Hypothalamus (tissue), 51 donors: ENCODE data around the gene RRP15.

Experiments used
- DNase-seq, 51 donors: peaks; one replicate each; lab custom pipeline; 2025; lab: John Stamatoyannopoulos, UW

RRP15 gene

DNA sequence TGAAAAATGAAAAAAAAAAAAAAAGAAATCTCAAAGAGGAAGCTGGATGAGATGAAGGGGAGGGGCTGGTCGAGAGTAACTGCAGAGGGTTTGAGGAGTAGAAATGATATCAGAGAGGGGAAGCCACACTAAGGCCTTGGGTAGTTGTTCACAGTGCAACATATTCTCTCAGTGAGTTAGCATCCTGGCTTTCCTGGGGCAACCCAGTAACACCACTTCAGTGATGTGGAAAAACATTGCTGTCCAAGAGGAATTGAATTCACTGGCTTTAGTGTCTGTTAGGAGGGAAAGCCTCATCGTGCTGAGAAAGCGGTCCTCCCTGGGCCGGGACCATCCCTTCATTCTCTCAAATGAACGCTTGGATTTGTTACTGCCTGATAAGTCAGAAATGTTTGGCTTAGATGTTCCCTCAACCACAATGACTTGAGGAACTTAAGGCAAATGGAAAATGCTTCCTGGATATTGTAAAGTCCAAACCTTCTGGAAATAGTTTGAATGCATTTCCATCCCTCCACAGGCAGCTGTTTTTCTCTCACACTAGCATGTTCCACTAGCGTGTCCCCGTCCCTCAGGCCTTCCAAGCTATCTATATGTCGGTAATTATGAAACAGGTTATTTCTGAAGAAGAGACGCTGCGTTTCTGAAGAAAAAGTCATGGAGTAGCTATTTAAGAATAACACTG, 72.3 kb downstream of the RRP15 start:
- DNase-seq: no peak

- no peak for DNase-seq
Observed at GRCh38 chr1:218357893-218358232, 72.8 kb downstream of the RRP15 start.

DNA sequence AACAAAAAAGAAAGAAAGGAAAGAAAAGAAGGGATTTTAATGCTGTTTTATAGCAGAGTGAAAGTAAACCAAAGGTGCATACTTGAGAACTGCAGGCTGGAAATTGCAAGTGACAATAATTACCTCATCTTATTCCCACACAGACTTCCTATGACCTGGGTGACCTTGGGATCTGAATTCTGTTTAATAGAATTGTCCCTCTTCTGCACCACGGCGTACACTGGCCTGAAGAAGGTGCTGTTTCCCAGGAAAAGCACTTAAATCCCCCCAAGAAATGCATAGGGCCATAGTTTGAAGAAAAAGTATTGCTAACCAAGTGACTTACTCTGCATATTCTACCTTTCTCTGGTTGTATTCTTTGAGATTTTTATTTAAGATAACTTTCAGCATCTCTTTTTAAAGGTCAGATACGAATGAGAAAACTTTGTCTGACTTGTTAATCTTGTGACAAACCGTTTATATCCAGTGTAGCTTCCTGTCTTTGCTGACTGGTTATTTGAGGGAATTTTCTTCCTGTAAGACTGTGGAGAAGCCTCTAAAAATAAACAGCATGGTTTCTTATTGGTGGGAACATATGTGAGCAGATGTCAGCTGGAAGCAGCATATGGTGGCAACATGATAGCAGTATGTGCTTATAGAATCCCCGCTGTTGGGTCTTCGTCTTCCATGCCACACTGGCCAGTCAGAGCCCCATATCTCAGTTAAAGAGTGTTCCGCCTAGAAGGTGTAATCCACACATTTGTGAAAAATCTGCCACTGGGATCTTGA, 76.4 kb downstream of the RRP15 start:
- DNase-seq: no peak

DNA sequence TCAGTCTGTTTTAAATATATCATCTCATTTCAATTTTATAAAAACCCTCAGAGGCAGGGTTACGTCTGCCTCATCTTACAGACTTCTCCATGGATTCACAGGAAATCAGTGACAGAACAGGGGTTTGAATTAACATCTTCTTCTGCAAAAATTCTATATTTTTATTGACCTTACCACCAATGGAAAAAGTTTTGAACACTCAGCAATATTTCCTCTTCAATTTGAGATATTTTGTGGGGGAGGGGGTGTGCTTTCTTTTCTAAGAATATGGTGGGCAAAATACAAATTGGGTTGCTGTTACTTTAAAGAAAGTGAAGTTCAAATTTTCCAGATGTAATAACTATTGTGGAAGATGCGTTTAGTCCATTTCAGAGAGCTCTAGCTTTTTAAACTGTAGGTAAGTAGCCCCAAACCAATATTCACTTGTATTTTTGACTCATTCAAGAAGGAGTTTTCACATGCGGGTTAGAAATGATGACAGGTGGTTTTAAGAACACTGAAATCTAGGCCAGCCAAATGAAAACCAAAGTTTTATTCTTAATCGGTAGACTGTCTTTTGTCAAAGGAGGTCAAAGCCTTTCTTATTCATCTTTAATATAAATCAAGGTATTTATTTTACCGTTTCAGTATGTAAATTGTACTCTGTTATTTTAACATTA, 77.5 kb downstream of the RRP15 start:
- DNase-seq: no peak

DNA sequence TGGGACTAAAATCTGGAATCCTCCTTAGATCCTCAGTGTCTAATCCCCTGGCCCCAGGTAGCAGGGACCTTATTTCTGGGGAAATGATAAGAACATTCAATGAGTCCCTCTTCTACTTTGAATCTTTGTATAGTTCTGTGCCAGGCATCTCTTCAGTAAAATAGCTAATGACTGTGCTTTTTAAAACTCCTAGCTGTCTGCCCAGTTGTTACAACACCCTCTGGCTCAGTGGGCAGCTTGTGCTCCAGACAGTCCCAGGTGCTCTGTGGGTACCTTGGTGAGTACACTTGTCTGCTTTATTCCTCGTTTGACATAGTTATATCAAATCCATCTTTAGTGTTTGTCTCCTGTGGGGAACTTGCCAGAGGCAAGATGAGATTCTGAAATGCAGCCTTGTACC, 78.0 kb downstream of the RRP15 start:
- DNase-seq: no peak

DNA sequence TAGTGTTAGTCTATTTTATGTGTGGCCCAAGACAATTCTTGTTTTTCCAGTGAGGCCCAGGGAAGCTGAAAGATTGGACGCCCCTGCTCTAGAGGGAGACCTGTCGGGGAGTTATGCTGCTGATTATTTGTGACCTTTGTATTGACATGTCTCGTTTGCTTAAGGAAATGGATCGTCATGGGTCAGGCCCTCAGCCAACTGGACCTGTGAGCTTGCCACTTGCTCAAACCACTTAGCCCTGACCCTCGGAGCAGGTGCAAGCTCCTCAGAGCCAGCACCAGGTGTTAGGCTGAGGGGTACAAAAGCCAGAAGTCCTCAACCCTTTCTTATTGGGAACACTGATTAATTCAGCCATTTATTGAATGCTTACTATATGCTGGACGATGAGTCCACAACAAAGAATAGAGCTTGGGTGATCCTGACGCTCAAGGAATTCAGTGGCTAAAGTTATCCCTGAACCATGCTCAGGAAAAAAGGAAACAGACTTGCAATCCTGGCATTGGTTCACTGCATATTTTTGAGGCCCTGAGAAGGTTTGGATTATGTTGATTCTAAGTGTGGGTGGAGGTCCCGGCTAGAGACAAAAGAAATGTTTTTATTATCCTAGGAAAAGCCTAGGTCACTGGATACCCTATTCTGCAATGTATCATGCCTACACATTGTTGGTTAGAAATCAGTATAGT, 79.1 kb downstream of the RRP15 start:
- DNase-seq: no peak

DNA sequence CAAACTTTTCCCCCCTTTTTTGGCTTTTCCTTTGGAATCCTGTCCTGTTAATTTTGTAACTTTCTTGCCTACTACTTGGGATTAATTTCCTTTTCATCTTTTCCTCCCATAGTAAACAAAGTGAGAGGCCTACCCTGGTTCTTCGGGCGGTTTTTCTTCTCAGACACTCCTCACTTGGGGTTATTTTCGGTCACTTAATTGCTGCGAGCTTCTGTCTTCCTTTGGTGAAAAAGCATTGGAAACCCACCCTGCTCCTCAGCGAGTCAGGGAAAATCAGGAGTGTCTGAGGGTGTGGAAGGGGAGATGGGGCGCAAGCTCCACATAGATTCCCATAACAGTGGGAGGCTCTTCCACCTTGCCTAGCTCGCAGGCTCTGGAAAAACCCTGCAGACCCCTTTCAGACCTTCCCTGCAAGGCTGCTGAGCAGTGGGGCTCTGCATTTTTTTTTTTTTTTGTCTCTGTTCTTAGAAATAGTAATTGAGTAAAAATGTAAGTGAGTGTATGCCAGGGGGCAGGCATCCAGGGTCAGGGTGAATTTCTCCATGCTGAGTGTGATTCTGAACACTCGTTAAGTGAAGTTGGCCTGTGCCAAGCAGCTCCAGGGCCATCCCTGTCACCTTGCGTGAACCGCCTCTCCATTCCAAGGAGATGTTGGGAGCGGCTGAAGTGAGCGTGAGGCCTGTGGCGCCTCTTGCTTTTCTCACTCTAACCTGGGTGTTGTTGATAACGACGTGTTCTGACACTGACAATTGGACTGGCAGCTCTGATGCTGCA, 80.3 kb downstream of the RRP15 start:
- DNase-seq: peak in 11 of 51 donors; percentile 7 to 34 (median 17)

DNA sequence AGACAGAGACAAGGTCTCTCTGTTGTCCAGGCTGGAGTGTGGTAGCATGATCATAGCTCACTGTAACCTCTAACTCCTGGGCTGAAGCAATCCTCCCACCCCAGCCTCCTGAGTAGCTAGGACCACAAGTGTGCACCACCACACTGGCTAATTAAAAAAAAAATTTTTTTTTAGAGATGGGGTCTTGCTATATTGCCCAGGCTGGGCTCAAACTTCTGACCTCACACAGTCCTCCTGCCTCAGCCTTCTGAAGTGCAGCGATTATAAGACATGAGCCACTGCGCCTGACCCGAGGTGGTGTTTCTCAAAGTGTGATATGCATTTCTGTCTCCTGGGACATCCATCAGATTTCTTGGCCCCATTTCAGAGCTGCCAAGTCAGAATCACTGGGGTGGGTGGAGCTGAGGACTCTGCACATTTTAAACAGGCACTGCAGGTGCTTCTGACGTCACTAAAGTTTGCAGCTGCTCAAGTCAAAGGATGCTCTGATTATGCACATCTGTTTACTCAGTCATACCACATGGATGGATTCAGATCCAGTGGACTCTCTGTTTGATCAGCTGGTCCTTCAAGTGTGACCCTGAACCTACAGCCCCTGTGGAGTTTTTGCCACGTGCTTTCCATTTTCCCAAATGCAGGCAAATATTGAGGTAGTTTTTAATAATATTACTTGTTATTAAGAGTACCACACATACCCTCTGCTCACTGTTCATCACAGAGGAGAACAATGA, 81.4 kb downstream of the RRP15 start:
- DNase-seq: no peak

DNA sequence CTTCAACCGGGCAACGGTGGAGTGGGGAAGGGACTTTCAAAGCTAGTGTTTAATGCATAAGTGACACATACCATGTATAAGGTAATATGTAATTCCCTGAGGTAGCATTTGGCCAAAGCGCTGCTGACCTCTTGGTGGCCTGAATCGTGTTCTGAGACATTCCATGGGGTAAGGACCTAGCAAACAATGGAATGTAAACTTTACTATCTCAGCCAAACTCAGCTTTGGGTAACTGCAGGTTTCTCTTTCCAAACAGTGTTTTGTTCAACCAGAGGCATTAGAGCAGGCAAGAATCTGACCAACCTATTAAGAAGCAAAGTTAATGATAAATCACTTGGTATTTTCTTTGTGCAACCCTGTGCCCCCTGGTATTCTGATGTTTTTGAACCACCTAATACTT, 82.0 kb downstream of the RRP15 start:
- no peak for DNase-seq

DNA sequence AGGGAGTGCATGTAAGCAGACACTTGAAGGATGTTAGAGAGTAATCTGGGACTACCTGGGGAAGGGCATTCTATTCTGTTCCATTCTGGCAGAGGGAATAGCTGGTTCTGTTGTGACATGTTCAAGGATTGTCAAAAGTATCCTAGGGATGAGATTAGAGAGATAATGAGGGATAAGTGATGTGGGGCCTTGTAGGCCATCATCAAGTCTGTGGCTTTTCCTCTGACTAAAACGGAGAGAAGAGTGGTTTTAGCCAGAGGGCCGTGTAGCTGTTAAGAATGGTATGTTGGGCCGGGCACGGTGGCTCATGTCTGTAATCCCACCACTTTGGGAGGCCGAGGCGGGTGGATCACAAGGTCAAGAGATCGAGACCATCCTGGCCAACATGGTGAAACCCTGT, 83.6 kb downstream of the RRP15 start:
- DNase-seq: no peak

DNA sequence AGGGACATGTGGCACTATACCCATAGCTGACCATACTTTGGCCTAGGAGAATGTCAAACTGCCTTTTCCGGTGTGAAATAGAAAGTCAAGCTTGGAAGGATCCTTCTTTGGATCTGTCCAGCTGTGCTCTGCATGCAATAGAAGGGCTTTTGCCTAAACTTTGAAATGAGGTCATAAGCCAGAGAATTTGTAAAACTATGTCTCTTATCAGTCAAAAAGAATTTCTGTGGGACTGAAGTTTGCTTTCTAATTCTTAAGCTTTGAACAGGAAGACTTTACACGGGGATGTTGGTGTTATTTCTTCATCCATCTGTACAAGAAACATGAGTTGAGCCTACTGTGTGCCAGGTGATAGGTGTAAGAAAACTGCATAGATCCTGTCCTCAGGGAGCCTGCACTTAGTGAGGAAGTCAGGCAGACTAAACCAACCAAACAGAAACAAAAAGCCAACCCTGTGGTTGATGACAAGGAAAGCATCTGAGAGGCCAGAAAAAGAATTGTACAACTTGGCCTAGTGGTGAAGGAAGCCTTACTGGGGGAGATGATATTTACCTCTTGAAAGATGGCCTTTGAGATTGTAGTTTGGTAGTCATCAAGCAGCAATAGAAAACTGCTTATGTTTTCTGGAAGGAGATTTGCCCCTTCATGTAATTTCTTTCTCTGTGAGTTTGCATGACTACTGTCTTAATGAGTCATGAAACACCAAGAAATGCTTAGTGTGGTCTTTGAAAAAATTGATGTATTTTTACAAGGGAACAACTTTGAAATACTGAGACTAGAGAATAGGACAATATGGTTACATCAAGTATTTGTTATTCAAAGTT, 84.8 kb downstream of the RRP15 start:
- no peak for DNase-seq

- DNase-seq: peak in 18 of 51 donors; percentile 6 to 63 (median 26)
Observed at GRCh38 chr1:218371927-218372672, 87.0 kb downstream of the RRP15 start.

DNA sequence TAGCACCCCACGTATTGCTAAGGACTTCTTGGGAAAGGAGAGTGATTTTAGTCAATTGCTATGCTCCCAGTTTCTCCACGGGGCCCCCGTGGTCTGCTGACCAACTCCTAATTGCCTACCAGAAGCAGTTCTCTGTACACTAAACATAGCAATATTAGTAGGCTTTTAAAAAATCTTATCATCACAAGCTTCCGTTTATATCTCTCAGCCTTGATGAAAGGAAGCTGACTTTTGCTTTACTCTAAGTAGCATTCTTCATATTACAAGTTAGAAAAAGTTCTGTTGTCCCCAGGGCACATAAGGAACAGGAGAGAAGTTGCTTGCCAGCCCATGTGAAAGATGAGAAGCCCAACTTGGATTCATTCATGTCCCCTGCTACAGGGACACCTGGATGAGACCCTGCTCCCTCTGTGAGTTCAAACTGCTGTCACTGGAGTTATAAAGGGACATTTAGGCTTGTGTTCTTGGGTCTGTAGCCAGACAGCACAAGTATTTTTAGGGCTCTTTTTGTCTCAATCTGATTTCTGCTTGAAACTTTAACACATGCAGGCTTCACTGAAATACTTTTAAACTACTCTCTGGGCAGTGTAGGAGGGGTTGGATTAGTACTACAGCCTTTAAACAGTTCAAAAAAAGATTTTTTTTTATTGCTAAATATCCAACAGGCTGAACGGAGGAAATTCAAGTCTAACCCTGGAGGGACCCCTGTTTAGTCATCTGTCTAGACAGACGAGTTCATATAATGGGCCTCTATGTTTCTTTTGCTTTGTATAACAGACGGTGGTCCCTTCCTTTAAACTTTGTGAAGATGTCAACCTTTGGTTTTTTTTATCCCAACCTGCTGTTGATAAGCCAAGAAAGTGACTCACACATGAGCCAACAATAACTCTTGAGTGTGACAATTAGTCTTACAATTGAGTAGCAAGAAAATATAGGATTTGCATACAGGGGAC, 89.6 kb downstream of the RRP15 start:
- DNase-seq: no peak

- DNase-seq: no peak
Observed at GRCh38 chr1:218376722-218377121, 91.6 kb downstream of the RRP15 start.

GRCh38 chr1:218377143-218377660, 92.1 kb downstream of the RRP15 start:
- DNase-seq: no peak

GRCh38 chr1:218380125-218380977, 95.3 kb downstream of the RRP15 start:
- DNase-seq: peak in 1 of 51 donors; percentile 9
